HG02870 (cell line): Measurements from ENCODE around the gene POLN.
"Not testable (repeated sequence)": the region's sequence is repeated elsewhere in the genome, so short reads cannot be mapped to it uniquely, and the experiment has no call there.

ENCODE experiments used
- ATAC-seq: cut with Tn5 transposase; IDR thresholded peaks from one replicate; pipeline ENCODE4 v1.9.1; 2021; ENCODE audit warnings: mild to moderate bottlenecking, moderate library complexity; ENCODE audit not compliant: unreplicated experiment

POLN gene

DNA sequence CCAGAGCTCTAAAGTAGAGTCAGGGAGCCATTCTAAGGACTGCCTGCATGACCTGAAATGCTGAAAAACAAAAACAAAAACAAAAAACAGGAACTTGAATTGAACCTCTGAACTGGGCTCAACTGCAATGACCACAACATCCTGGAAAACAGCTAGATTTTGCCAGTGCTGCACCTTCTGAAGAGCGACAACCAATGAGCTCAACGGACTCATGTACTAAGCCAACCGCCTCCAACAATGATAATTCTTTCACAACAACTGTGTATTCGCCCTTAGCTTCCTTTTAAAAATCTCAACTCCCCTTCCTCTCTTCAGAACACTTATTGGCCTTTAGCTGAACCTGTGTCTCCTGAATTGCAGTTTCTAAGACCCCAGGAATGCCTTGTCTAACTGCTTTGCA lies 69.8 kb downstream of the POLN start:
- no peak for ATAC-seq

DNA sequence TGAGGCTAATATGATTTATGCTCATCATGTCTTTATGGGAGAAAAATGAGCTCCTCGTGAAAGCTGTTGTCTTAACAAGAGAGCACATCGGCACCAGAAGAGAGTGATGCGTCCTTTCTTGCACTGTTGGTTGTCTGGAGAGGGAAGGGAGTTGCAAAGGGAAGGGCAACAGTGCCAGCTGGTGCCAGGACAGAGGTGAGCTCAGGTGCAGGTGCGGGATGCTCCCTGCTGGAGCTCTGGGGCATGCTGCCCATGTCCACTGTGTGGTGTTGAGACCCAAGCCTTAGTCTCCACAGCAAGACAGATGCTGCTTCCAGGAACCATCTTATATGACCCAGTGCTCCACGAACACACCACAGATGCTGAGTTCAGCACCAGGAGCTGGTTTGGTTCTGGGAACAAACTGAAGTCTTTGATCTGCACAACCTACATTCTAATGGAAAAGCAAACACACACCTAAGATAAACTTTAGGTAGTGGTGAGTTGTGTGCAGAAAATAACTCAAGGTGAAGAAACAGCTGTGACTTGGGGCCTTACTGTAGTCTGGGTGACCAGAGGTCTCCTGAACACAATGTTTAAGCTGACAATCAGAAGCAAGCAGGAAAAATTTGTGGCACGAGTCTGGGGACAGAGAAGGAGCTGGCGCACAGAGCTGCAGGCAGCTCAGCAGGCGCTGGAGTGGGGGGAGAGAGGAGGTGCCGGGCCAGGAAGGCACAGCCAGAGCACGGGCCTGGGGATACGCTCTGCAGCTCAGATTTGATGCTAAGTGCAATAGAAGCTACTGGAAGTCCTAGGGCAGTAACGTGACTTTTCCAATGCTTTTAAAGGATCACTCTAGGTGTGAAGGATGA lies 73.2 kb downstream of the POLN start:
- no peak for ATAC-seq

DNA sequence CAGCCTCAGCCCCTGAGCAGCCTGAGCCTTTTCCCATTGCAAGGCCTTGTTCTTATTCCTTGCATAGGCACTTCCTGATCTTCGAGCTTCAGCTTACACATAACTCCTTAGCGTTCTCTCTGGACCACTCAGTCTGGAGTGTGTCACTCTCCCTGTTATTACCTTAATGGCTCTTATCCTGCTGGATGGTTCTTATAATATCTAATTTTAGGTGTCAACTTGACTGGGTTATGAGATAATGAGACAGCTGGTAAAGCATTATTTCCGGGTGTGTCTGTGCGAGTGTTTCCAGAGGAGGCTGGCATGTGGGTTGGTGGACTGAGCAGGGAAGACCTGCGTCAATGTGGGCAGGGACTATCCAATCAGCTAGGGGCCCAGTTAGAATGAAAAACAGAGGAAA lies 75.7 kb downstream of the POLN start:
- no peak for ATAC-seq

DNA sequence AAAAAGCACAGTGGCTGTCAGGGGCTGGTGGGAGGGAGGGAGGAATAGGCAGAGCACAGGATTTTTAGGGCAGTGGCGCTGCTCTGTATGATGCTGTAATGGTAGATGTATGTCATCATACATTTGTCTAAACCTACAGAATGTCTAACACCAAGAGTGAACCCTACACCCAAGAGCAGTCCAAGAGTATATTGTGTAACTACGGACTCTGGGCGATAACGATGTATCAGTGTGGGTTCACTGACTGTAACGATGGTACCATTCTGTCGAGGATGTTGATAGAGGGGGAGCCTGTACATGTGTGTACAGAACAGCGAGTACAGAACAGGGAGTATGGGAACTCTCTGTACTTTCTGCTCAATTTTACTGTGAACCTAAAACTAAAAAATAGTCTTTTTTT lies 76.5 kb downstream of the POLN start:
- ATAC-seq, result no peak

DNA sequence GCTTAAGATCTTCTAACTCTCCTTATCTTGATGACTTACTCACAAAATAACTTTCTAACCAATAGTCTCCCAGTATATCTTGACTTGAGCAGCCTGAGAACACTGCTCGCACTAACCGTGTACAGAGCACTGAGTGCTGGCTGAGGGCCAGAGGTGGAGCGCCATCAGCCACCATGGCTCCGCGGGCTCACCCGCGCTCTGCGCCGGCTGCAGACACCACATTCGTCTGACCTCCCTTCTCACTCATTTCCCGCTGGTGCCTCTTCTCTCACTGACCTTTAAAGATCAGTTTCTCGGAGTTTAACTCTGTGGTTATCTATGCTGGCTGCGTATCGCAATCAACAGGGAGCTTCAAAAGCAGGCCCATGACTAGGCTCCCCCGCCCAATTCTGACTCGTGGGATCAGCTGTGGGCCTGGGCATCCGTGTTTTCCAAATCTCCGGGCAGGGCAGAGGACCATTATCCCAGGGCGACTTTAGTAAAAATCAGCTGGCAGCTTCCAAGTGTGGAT lies 78.6 kb downstream of the POLN start:
- no peak for ATAC-seq

DNA sequence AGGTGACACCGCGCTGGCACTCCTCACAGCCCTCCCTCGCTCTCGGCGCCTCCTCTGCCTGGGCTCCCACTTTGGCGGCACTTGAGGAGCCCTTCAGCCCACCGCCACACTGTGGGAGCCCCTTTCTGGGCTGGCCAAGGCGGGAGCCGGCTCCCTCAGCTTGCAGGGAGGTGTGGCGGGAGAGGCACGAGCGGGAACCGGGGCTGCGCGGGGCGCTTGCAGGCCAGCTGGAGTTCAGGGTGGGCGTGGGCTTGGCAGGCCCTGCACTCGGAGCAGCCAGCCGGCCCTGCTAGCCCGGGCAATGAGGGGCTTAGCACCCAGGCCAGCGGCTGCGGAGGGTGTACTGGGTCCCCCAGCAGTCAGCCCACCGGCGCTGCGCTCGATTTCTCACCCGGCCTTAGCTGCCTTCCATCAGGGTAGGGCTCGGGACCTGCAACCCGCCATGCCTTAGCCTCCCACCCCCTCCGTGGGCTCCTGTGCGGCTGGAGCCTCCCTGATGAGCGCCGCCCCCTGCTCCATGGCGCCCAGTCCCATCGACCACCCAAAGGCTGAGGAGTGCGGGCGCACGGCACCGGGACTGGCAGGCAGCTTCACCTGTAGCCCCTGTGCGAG lies 80.7 kb downstream of the POLN start:
- not testable (repeated sequence) for ATAC-seq

DNA sequence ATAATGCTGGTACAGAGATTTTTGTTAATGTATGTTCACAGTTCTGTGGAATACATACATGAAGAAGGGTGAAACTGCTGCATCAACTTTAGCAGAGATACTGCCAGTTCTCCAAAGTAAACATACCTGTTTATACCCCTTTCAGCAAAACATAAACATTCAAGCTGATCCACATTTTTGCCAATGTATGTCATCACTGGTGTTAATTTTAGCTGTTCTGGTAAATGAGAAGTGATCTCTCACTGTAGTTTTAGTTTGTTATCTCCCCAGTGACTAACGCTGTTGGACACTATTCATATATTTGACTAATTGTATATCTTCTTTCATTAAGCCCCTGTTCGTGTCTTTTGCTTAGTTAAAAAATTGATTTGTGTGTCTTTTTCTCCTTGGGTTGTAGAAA lies 82.0 kb downstream of the POLN start:
- ATAC-seq, result no peak

DNA sequence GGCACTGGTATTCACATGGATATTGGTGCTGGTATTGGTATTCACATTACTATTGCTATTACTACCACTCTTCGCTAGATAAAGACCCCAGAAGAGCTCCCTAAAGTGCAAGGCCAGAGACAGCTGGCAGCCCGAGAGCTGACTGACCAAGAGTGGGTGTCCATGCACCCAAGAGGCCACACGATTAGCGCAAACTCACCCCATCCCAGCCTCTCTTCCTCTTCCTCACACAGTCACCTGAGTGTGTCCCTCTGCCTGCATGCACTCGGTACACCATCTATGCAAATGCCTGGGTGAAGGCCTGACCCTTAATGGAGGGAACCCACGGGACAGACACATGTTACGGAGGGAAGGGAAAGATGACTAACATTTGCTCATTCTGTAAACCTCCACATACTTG lies 86.7 kb downstream of the POLN start:
- ATAC-seq, result no peak

DNA sequence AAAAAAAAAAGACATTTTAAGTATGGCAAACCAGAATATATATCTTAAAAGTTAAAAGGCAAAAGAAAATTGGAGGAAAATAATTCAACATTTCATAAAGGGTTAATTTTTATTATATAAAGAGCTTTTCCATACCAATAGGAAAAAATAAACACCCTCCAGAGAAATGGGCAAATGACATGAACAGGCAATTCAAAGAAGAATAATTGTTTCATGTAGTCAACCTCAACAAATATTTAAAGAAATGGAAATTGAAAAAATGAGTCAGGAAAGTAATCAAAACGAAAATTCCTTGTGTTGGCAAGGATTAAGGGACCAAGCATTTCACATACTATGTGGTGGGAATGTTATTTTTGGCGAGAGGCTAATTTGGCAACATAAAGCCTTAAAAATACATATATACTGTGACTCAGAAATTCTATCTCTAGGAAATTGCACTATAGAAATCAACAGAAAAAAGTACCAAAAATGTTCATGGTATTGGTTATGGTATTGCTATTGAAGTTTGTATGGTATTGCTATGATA lies 87.6 kb downstream of the POLN start:
- ATAC-seq, result no peak

DNA sequence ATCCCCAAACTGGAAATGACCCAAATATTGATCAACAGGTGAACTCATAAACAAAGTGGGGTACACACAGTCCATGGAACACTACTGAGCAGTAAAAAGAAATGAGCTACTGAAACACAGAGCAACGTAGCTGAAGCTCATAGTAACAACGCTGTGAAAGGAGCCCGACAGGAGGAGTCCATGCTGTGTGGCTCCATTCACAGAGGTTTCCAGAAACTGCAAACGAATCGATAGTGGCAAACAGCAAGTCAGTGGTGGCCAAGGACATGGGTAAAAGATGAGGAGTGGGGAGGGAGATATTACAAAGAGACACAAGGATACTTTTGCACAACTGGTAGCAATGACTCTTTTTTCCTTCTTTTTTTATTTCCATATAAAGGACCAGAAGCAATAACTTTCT lies 90.4 kb downstream of the POLN start:
- no peak for ATAC-seq

DNA sequence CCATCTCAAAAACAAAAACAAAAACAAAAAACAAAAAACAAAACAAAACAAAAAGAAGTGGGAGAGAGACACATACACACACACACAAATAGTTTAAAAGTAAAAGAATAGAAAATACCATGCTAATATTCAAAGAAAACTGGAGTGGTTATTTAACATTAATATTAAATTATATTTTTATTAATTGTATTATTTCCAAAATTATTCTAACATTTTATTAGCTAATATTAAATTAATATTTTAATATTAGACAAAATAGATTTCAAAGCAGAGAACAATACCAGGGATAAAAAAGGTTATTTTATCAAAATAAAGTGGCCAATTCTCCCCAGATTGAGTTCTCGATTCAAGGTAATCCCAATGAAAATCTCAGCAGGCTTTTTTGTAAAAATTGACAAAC lies 91.8 kb downstream of the POLN start:
- ATAC-seq, result no peak

DNA sequence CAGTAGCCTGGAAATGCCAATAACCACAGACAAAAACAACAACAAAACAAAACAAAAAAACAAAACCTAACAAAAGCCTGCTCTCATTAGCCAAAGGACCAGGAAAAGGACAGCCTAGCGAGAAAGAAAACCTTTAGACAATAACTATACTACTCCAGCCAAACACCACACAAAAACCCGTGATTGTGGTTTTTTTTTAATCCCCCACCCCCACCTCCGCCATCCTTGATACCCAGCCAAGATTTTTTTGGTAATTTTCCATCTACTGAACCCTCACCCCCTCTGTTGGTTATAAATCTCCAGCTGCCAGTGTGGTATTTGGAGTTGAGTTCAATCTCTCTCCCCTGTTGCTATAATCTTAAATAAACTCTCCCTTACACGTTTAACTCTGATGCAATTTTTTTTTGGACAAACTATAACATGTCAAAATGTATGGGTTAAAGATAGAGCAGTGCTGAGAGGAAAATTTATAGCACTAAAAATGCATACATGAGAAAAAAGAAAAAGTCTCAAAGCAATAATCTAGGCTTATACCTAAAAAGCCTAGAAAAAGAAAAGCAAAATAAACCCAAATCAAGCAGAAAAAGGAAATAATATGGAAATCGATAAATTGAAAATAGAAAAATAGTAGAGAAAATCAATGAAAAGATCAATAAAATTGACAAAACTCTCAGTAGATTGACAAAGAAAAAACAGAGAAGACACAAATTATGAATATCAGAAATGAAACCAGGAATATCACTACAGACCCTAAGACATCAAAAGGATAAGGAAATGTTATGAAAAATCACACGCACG lies 99.1 kb downstream of the POLN start:
- ATAC-seq, result no peak

DNA sequence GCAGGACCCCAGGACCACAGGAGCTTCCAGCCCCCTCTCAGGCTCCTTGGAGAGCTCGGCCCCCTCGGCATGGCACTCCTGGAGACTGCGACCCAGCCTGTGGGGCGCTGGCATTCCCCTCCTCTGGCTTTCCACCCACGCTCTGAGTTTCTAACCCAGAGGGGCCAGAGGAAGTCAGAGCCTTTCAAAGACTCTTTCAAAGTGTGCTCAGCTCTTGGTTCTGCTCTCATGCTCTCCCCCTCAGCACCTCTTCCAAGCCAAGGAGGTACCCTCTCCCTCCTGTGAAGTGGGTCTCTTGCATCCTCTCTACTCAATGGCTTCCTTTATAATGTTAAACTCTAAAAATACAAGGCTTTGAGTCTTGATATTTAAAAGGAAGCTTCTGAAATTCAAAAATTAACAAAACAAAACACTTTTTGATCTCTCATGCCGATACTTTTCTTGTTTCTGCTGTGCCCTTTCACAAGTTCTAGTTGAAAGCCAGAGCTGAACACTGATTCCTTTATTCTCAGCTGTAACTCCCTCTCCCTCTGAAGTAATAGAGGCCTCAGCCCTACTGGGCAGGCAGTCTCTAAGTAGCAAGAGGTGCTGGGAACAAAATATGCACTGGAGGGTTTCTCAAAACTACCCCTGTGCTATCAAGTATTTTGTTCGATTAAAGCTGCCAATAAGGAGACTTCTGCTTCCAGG lies 100.0 kb downstream of the POLN start:
- no peak for ATAC-seq

DNA sequence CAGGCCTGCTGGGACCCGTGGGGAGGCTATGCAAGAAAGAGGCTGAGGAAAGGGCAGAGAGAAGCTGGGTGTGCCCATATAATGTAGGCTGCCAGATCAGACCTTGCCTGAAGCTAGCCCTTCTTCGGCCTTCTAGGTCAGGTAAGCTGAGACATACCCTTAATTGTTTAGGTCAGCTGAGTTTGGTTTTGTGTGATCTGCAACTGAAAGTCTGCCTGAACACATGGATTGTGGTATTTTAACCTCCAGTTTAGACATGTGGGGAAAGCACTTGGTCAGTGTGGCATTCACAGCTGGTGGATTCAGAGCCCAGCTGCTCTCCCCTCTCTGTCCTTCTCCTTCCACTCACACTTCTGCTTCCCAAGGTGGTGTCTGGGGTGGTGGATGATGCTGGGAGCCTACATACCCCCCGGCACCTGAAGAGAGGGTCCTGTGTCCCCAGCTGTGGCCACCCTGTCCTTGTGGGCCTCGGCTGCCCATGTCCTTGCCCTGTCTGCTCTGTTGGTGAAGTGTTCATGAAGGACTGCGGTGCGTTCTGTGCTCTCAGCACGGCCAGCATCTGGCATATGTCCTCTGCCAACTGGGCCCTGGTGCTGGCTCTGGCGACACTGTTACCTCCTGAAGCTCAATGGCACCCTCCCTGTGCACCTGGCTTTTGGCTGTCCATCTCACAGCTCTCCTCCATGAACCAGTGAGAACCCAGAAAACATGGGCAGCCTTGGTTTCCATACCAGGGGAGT lies 100.7 kb downstream of the POLN start:
- no peak for ATAC-seq

DNA sequence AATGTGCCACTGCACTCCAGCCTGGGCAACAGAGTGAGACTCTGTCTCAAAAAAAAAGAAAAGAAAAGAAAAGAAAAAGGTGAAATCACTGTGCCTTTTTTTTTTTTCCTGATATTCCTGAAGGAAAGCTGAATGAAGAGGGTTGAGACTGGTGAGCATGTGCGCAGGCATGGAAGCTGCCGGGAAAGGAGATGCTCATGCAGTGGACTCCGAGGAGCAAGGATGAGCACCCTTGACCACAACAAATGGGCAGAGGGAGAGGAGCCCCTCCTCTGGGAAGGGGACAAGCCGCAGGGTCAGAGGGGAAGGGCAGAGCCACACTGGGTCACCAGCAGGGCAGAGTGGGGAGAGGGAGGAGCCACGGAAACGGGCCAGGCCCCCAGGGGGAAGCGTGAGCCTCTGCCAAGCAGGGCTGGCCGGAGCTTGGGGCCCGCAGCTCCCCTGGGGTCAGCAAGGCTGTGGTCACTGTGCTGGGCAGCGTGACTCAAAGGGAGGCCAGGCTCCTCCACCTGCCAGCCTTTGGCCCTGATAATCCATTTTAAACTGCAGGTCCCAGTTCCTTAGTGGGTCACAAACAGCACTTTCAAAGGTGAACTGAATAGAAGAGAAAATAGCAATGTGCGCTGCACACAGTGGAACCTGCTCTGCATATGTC lies 102.9 kb downstream of the POLN start:
- ATAC-seq, result no peak

DNA sequence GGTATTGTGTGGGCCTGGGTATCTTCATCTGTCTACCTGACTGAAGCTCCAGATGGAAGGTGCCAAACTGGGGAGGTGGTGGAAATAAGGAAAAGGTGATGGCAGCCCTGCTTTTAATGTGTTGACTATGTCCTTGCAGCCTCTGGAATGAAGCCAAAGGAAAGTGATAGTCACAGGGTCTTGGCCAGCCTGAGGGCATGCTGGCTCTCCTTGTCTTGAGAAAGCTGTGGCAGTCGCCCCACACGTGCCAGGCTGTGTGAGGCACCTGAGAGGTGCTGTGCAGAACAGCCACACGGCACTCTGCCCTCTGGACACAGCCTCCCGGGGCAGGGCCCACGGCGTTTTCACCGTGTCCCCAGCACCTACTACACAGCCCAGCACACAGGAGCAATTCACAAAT lies 105.2 kb downstream of the POLN start:
- ATAC-seq, result no peak

DNA sequence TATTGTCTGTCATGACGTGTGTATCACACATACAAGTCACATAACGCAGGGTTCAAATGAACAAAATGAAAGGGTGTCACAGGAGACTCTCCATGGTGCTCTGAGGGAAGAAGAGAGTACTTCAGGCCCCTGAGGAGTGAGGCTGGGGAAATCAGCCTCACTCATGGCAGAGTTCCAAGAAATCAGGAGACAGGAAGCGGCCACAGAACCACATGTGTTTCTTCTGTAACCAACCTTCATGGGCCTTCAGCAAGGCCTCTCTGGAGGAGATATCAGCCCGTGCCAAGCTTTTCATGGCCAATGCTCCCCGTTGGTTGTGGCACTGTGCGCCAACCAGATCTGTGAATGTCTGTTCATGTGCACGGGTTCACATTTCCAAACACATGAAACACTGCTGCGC lies 106.8 kb downstream of the POLN start:
- no peak for ATAC-seq

DNA sequence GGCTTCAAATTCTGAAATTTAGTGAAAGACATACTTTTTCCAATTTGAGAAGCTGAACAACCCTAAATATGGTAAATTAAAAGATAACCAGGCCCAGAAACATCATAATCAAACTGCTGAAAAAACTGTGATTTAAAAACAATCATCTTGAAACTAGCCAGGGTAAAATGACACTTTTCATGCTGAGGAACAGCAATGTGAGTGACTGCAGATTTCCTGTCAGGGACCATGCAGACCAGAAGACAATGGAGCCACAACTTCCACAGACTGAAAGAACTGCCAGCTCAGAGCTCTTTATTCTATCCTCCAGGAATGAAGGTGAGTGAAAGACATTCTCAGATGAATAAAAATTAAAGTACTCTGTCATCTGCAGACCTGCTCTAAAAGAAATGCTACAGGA lies 109.5 kb downstream of the POLN start:
- no peak for ATAC-seq

DNA sequence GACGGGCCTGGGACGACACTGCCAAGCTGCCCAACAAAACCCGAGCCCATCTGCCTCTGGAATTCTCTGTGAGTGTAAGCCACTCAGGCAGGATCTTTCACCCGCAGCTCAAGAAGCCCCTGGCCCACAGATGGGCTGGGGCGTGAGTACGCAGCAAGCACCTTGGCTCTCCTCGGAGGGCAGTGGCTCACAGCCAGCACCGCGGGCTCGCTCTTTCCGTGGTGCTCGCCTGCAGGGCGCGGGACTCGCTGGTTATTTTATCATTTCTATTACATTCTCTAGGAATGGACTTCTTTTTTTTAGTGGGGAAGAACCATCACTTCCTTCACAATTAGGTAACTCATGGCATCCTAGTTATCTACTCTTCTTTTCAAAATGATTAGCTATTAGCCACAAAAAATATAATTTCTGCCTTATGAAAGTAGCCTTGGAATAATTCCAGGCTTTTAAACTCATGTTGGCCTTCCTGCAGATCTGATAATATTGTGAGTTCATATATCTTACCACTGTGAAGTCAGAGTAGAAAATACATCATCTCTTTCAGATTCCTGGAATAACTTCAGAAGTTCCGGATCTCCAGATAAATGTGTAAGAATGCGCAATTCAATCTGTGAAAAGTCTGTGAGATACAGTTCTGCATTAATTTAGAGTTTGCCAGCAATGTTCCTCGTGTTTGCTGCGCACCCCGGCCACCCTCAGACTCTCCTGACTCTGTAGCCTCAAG lies 114.2 kb downstream of the POLN start:
- no peak for ATAC-seq
